ENCODE measurements around the gene INAVA.

DNA sequence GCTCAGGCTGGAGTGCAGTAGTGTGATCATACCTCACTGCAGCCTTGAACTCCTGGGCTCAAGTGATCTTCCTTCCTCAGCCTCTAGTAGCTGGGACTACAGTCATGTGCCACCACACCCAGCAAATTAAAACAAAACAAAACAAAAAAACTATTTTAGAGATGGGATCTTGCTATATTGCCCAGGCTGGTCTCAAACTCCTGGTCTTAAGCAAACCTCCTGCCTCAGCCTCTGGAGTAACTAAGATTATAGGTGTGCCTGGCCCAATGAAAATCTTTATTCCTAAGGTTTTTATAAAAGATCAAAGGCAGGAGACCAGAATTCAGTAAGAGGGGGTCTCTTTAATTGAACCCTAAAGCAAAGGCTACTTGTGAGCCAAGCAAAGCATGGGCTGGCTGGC lies 10.1 kb downstream of the INAVA start:
- TF ChIP-seq, protein P1, sequence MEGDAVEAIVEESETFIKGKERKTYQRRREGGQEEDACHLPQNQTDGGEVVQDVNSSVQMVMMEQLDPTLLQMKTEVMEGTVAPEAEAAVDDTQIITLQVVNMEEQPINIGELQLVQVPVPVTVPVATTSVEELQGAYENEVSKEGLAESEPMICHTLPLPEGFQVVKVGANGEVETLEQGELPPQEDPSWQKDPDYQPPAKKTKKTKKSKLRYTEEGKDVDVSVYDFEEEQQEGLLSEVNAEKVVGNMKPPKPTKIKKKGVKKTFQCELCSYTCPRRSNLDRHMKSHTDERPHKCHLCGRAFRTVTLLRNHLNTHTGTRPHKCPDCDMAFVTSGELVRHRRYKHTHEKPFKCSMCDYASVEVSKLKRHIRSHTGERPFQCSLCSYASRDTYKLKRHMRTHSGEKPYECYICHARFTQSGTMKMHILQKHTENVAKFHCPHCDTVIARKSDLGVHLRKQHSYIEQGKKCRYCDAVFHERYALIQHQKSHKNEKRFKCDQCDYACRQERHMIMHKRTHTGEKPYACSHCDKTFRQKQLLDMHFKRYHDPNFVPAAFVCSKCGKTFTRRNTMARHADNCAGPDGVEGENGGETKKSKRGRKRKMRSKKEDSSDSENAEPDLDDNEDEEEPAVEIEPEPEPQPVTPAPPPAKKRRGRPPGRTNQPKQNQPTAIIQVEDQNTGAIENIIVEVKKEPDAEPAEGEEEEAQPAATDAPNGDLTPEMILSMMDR (conservative IDR thresholded peaks at IDR 0.05; ENCODE audit: low read depth in 2 of 2): no peak
- TF ChIP-seq, protein P2, sequence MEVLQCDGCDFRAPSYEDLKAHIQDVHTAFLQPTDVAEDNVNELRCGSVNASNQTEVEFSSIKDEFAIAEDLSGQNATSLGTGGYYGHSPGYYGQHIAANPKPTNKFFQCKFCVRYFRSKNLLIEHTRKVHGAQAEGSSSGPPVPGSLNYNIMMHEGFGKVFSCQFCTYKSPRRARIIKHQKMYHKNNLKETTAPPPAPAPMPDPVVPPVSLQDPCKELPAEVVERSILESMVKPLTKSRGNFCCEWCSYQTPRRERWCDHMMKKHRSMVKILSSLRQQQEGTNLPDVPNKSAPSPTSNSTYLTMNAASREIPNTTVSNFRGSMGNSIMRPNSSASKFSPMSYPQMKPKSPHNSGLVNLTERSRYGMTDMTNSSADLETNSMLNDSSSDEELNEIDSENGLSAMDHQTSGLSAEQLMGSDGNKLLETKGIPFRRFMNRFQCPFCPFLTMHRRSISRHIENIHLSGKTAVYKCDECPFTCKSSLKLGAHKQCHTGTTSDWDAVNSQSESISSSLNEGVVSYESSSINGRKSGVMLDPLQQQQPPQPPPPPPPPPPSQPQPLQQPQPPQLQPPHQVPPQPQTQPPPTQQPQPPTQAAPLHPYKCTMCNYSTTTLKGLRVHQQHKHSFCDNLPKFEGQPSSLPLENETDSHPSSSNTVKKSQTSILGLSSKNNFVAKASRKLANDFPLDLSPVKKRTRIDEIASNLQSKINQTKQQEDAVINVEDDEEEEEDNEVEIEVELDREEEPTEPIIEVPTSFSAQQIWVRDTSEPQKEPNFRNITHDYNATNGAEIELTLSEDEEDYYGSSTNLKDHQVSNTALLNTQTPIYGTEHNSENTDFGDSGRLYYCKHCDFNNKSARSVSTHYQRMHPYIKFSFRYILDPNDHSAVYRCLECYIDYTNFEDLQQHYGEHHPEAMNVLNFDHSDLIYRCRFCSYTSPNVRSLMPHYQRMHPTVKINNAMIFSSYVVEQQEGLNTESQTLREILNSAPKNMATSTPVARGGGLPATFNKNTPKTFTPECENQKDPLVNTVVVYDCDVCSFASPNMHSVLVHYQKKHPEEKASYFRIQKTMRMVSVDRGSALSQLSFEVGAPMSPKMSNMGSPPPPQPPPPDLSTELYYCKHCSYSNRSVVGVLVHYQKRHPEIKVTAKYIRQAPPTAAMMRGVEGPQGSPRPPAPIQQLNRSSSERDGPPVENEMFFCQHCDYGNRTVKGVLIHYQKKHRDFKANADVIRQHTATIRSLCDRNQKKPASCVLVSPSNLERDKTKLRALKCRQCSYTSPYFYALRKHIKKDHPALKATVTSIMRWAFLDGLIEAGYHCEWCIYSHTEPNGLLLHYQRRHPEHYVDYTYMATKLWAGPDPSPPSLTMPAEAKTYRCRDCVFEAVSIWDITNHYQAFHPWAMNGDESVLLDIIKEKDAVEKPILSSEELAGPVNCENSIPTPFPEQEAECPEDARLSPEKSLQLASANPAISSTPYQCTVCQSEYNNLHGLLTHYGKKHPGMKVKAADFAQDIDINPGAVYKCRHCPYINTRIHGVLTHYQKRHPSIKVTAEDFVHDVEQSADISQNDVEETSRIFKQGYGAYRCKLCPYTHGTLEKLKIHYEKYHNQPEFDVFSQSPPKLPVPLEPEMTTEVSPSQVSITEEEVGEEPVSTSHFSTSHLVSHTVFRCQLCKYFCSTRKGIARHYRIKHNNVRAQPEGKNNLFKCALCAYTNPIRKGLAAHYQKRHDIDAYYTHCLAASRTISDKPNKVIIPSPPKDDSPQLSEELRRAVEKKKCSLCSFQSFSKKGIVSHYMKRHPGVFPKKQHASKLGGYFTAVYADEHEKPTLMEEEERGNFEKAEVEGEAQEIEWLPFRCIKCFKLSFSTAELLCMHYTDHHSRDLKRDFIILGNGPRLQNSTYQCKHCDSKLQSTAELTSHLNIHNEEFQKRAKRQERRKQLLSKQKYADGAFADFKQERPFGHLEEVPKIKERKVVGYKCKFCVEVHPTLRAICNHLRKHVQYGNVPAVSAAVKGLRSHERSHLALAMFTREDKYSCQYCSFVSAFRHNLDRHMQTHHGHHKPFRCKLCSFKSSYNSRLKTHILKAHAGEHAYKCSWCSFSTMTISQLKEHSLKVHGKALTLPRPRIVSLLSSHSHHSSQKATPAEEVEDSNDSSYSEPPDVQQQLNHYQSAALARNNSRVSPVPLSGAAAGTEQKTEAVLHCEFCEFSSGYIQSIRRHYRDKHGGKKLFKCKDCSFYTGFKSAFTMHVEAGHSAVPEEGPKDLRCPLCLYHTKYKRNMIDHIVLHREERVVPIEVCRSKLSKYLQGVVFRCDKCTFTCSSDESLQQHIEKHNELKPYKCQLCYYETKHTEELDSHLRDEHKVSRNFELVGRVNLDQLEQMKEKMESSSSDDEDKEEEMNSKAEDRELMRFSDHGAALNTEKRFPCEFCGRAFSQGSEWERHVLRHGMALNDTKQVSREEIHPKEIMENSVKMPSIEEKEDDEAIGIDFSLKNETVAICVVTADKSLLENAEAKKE (CRISPR knock-in tag; IDR thresholded peaks at IDR 0.05): no peak
- TF ChIP-seq, protein P3, sequence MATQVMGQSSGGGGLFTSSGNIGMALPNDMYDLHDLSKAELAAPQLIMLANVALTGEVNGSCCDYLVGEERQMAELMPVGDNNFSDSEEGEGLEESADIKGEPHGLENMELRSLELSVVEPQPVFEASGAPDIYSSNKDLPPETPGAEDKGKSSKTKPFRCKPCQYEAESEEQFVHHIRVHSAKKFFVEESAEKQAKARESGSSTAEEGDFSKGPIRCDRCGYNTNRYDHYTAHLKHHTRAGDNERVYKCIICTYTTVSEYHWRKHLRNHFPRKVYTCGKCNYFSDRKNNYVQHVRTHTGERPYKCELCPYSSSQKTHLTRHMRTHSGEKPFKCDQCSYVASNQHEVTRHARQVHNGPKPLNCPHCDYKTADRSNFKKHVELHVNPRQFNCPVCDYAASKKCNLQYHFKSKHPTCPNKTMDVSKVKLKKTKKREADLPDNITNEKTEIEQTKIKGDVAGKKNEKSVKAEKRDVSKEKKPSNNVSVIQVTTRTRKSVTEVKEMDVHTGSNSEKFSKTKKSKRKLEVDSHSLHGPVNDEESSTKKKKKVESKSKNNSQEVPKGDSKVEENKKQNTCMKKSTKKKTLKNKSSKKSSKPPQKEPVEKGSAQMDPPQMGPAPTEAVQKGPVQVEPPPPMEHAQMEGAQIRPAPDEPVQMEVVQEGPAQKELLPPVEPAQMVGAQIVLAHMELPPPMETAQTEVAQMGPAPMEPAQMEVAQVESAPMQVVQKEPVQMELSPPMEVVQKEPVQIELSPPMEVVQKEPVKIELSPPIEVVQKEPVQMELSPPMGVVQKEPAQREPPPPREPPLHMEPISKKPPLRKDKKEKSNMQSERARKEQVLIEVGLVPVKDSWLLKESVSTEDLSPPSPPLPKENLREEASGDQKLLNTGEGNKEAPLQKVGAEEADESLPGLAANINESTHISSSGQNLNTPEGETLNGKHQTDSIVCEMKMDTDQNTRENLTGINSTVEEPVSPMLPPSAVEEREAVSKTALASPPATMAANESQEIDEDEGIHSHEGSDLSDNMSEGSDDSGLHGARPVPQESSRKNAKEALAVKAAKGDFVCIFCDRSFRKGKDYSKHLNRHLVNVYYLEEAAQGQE (IDR thresholded peaks at IDR 0.05; ENCODE audit: unreplicated experiment): no peak
- TF ChIP-seq EZH2phosphoT487 (IDR thresholded peaks at IDR 0.05; ENCODE audit: unreplicated experiment) (no peak), POLR2AphosphoS5 (IDR thresholded peaks at IDR 0.05; ENCODE audit: low read depth) (no peak)
